Hematopoietic multipotent progenitor cell treated with erythropoietin and hydrocortisone succinate and interleukin-3 and kit ligand, for 15 days (in vitro differentiated cells): ENCODE results near the gene FMNL2.

ENCODE experiments used
- DNase-seq: peaks from one replicate; pipeline ENCODE4 v3.0.0-alpha.2; 2015; ENCODE audit warnings: low spot score

Gene FMNL2

GRCh38 chr2:152339556-152340286, 4.7 kb downstream of the FMNL2 start:
- no peak for DNase-seq

- no peak for DNase-seq
These were observed 7.5 kb downstream of the FMNL2 start for GRCh38 chr2:152342259-152343046.

DNA sequence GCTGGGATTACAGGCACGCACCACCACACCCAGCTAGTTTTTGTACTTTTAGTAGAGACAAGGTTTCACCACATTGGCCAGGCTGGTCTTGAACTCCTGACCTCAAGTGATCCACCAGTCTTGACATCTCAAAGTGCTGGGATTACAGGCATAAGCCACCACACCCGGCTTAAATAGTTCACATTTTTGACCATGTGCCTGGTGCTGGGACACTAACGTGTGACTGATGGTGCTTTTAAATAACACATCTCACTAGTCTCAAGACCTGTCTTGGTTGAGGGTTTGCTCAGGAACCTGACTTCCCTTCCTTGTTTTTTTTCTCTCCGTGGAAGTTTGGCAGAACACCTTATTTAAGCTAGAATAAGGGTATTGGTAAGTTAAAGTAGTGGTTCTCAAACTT, 8.5 kb downstream of the FMNL2 start:
- DNase-seq = no peak

- no peak for DNase-seq
These were observed 9.7 kb downstream of the FMNL2 start for GRCh38 chr2:152344579-152345195.

DNA sequence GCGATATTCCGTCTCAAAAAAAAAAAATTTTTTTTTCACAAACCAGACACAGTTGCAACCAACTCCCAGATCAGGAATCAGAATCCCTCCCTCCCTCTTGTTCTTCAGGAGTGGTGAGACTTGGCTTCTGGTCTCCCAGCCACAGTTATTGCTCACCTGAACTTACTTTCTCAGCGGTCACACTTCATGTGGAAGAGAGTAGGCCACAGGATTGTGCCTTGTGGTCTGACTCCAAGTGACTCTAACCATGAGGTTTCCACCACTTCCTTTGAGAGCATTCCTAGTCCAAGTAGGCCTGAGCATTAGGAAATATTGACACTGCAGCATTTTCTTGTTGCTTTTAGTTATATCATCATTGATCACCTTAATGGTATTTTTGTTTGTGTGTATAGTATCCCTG, 12.1 kb downstream of the FMNL2 start:
- DNase-seq = no peak

- DNase-seq = no peak
These were observed 13.4 kb downstream of the FMNL2 start for GRCh38 chr2:152348388-152348787.

DNA sequence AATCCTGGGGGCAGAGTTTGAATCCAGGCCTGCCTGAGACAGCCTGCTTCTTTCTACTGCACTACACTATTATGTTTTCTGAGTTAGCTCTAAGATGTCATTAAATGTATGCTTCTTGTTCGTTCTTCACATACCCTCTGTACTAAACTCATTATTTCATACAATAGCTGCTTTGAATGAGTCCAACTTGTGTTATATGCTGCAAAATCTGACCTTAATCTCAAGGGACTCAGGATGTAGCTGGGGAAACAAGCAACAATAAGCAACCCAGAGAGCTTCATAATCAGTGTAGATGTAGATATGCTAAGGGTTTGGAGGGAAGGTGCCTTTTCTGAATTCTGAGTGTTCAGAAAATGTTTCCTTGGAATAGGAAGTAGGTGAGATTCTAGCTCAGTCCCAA, 14.4 kb downstream of the FMNL2 start:
- no peak for DNase-seq

DNA sequence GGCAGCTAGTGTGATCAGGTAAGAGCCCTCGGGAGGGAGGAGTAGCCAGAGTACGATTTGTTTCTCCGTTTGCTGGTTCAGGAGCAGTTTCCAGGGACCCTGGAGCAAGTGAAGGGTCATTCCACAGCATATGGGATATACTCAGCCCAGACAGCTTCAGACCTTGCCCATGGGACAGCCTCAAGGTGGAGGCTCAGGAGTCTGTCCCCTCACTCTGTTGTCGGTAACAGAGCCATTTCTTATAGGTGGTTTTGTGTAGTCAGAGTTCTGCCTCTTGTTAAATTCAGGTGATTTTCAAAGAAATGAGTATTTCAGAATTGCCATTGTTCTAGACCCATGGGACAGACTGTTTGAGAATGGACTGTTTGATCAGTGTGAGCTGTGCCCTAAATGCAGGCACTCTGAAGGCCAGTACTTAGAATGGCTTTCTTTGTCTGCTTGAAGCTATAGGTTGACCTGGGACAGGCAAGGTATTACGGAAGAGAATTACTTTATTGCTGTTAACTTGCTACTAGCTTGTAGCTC, 15.2 kb downstream of the FMNL2 start:
- no peak for DNase-seq

GRCh38 chr2:152352616-152353015, 17.6 kb downstream of the FMNL2 start:
- no peak for DNase-seq

GRCh38 chr2:152353364-152353763, 18.4 kb downstream of the FMNL2 start:
- DNase-seq = no peak

DNA sequence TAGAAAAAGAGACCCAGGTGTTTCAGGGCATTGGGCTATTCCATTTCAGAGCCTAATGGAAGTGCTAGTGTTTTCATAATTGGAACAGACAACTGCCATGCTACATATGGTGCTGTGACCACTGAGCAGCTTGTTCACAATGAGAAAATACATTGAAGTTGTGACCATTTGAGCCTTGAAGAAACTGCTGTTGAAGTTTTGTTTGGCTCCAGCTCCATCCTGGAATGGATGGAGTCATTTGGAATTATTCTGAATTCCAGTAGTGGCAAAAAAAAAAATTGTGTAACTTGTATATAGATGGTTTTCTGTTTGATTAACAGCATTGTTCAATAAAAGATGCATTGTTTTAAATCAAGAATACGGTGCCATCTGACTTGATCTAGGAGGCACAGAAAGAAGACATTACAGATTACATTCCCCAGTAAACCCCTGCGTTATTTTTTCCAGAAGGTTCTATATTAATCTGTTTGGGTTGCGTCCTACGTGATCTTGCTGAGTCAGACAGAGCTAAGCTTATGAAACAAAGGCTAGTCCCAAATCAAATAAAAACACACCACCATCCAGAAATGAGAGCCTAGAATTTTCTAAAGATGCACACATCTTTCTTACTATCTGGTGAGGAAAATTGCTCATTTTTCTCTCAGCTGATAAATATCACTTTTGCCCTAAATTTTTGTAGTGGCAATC, 19.2 kb downstream of the FMNL2 start:
- DNase-seq = no peak

GRCh38 chr2:152354909-152355308, 19.9 kb downstream of the FMNL2 start:
- no peak for DNase-seq

DNA sequence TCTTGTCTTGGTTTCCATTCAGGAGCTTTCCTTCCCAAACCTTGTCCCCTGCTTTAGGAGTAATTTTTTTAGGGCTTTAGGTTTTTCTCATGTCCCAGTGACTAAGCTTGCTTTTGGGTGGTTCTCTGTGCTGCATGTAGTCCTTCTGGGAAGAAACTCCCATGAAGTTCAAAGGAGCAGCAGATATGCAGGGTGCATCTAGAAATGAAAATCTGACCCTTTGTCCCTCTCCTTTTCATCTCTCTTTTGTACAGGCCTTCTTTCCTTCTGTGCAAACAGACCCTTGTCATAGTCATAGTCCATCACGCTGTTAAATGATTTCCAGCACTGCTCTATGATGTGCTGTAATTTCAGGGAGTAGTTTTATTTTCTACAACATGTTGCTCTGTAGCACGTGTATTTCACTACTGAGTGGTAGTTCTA, 20.4 kb downstream of the FMNL2 start:
- DNase-seq = no peak

GRCh38 chr2:152359573-152360363, 24.8 kb downstream of the FMNL2 start:
- no peak for DNase-seq

DNA sequence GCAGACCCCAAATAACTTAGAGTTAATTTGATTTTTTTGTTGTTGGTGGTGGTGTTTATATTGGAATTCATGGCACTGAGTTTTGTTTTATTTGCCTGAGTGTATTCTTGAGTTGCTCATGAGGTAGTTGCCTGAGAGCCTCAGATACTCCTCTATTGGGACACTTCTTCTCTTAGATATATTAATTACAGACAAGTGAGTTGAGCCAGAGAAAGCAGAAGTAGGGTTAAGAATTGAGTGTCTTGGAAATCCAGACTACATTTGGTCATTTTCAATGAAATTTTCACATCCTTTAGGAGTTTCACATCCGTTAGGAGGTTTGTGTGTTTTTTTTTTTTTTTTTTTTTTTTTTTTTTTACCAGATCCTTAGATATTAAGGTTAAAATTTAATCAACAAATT, 29.0 kb downstream of the FMNL2 start:
- no peak for DNase-seq

DNA sequence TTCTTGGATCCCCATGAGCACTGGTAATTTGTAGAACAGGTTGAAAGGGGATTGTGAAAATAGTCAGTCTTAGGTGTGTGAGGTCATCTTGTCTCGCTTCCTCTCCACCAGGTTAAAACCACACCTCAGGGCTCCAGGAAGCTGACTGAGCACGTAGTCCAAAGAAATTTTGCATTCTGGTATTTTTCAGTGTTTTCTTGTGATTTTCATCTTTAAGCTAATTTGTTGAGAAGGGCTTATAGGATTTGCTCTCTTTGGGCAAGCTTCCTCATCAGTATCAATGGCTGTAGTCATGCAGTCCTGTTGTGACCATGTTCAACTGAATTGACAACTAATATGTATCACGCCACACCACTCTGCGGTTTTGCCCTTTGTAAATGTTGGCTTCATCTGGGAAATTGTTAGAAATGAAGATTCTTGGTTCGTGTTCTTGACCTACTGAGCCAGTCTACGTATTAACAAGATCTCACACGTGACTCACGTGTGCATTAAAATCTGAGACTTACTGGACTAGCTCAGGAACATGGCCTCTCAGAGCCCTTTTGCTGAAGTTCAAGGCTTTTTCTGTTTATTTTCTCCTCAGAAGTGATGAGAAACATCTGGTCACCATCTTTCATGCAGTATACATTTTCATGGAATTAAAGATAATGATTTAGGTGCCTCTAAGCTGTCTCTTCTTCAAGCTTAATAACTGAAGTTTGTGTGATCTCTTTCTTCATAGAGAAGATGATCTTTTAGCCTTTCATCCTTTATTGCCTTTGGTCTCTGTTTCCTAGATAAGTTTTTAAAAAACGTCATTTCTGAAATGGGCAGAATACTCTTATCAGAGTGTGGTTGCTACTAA, 32.8 kb downstream of the FMNL2 start:
- no peak for DNase-seq

- DNase-seq = no peak
These were observed 34.3 kb downstream of the FMNL2 start for GRCh38 chr2:152369176-152369860.

- no peak for DNase-seq
These were observed 35.8 kb downstream of the FMNL2 start for GRCh38 chr2:152370783-152371182.

DNA sequence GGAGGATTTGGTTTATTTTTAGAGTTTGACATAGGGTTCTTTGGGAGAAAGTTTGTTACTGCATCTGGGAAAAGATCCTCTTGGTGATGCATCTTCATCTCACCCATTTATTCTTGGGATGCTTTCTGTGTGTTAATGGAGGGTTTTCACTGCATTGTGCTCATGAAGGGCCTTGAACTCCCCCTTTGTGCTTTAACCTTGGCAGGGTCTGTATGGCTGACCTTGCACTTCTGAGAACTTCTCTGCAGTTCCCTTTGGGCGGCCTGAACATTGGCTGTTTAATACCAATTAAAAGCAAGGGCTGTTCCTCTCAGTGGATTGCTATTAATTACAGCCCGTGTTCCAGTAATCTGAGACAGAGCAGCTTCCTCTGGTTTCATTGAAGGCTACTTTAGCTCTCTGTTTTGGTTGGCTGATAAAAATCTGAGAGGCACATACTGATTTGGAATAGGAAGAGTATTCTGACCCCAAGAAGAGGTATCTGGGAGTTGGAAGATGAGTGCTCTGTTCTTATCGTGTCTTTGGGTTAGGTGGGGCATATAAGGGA, 37.5 kb downstream of the FMNL2 start:
- no peak for DNase-seq

DNA sequence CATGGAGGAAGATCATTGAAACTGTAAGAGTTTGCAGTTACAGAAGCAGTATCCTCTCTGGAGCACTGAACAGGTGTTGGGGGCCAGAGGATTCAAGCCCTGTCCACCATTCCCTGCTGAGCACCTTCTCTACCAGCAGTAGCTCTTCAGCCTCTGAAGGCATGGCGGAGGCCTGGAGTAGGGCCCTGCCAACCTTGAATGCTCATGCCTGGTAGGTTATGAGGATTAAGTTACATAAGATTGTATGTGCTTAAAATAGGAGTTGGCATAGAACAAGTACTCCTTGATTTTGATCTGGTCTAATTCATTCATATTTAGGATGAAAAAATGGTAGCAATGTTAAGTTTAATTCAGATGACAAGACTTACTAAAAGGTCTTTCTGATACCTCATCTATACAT, 40.2 kb downstream of the FMNL2 start:
- DNase-seq = no peak
